Kidney capillary endothelial cell (primary cell): Measurements from ENCODE around the gene DSG2.
A peak's percentile ranks its signal among the peaks of the same experiment; 100 is the strongest.

Source experiments
- DNase-seq: peaks from one replicate; pipeline ENCODE4 v3.0.0-alpha.2; 2018; ENCODE audit warnings: low spot score

Gene DSG2

GRCh38 chr18:31555971-31556747 lies 58.2 kb downstream of the DSG2 start:
- peak; percentile 76 for DNase-seq

GRCh38 chr18:31557446-31557845 lies 59.5 kb downstream of the DSG2 start:
- DNase-seq = no peak

GRCh38 chr18:31558567-31558966 lies 60.6 kb downstream of the DSG2 start:
- DNase-seq = no peak

- no peak for DNase-seq
Measured at GRCh38 chr18:31562726-31563125, 64.7 kb downstream of the DSG2 start.

- DNase-seq = no peak
Measured at GRCh38 chr18:31563778-31564177, 65.8 kb downstream of the DSG2 start.

GRCh38 chr18:31565345-31565744 lies 67.4 kb downstream of the DSG2 start:
- no peak for DNase-seq

- DNase-seq = no peak
Measured at GRCh38 chr18:31565782-31566512, 68.0 kb downstream of the DSG2 start.

GRCh38 chr18:31566576-31567306 lies 68.8 kb downstream of the DSG2 start:
- DNase-seq = no peak

GRCh38 chr18:31572368-31572767 lies 74.4 kb downstream of the DSG2 start:
- no peak for DNase-seq

GRCh38 chr18:31573051-31573450 lies 75.1 kb downstream of the DSG2 start:
- no peak for DNase-seq

GRCh38 chr18:31574359-31574758 lies 76.4 kb downstream of the DSG2 start:
- DNase-seq = no peak

GRCh38 chr18:31575515-31576257 lies 77.7 kb downstream of the DSG2 start:
- no peak for DNase-seq

GRCh38 chr18:31576670-31577069 lies 78.7 kb downstream of the DSG2 start:
- no peak for DNase-seq

GRCh38 chr18:31577195-31577594 lies 79.2 kb downstream of the DSG2 start:
- DNase-seq = no peak

GRCh38 chr18:31578126-31578525 lies 80.1 kb downstream of the DSG2 start:
- DNase-seq = no peak

GRCh38 chr18:31579375-31579774 lies 81.4 kb downstream of the DSG2 start:
- no peak for DNase-seq

- peak; percentile 87 for DNase-seq
Measured at GRCh38 chr18:31581498-31582197, 83.7 kb downstream of the DSG2 start.

GRCh38 chr18:31583185-31583854 lies 85.3 kb downstream of the DSG2 start:
- no peak for DNase-seq

- DNase-seq = no peak
Measured at GRCh38 chr18:31585991-31586390, 88.0 kb downstream of the DSG2 start.

GRCh38 chr18:31586616-31587015 lies 88.6 kb downstream of the DSG2 start:
- no peak for DNase-seq

- no peak for DNase-seq
Measured at GRCh38 chr18:31587529-31587928, 89.6 kb downstream of the DSG2 start.
